OCI-LY1 (cell line): ENCODE results near the gene ZBTB38.

ENCODE experiments used
- H2AFZ ChIP-seq: fragments of 200-600 bp; sonication (generic), shearing (Covaris generic); 2 replicates; pipeline ENCODE4 v1.6.0; 2014; ENCODE audit warnings: antibody characterized with exemption, mild to moderate bottlenecking, low read length
- H3F3A ChIP-seq: fragments of 200-600 bp; sonication (generic), shearing (Covaris generic); 2 replicates; pipeline ENCODE4 v1.6.0; 2014; ENCODE audit warnings: mild to moderate bottlenecking, antibody characterized with exemption, low read length, moderate library complexity; ENCODE audit not compliant: insufficient read depth
- H3K27ac ChIP-seq: fragments of 200-600 bp; sonication (generic); 2 replicates; pipeline ENCODE4 v1.5.1; 2014; ENCODE audit warnings: low read length, mixed run types, mild to moderate bottlenecking, low read depth; ENCODE audit not compliant: poor library complexity, severe bottlenecking
- H3K27me3 ChIP-seq: fragments of 200-600 bp; sonication (generic); 2 replicates; pipeline ENCODE4 v1.6.0; 2014; ENCODE audit warnings: antibody characterized with exemption, mild to moderate bottlenecking, low read length, moderate library complexity; ENCODE audit not compliant: insufficient read depth
- H3K36me3 ChIP-seq: fragments of 200-600 bp; sonication (generic); 2 replicates; pipeline ENCODE4 v1.6.1; 2014; ENCODE audit warnings: mild to moderate bottlenecking, antibody characterized with exemption, low read length, moderate library complexity, mixed read lengths; ENCODE audit not compliant: insufficient read depth
- H3K4me1 ChIP-seq: fragments of 200-600 bp; sonication (generic); 2 replicates; pipeline ENCODE4 v1.5.1; 2014; ENCODE audit warnings: mild to moderate bottlenecking, low read length, moderate library complexity; ENCODE audit not compliant: insufficient read depth, severe bottlenecking
- H3K4me2 ChIP-seq: fragments of 200-600 bp; sonication (generic), shearing (Covaris generic); 2 replicates; pipeline ENCODE4 v1.6.1; 2014; ENCODE audit warnings: low read length
- H3K4me3 ChIP-seq: fragments of 200-600 bp; sonication (generic); 2 replicates; pipeline ENCODE4 v1.5.1; 2014; ENCODE audit warnings: low read length, low read depth, mild to moderate bottlenecking, mixed read lengths; ENCODE audit not compliant: poor library complexity, severe bottlenecking
- H3K79me2 ChIP-seq: fragments of 200-600 bp; shearing (Covaris generic); 2 replicates; pipeline ENCODE4 v1.6.1; 2016; ENCODE audit warnings: mixed run types, low read length, mixed read lengths; ENCODE audit not compliant: insufficient read depth
- H3K9ac ChIP-seq: fragments of 200-600 bp; sonication (generic), shearing (Covaris generic); 2 replicates; pipeline ENCODE4 v1.6.1; 2014; ENCODE audit warnings: mild to moderate bottlenecking, low read length, mixed read lengths
- H3K9me2 ChIP-seq: fragments of 200-600 bp; sonication (generic), shearing (Covaris generic); 2 replicates; pipeline ENCODE4 v1.6.1; 2014; ENCODE audit warnings: low read depth, mild to moderate bottlenecking, low read length, mixed read lengths
- H3K9me3 ChIP-seq: fragments of 200-600 bp; shearing (Covaris generic); 2 replicates; pipeline ENCODE4 v1.6.1; 2014; ENCODE audit warnings: low read length, mixed read lengths
- H4K20me1 ChIP-seq: fragments of 200-600 bp; sonication (generic), shearing (Covaris generic); 2 replicates; pipeline ENCODE4 v1.6.0; 2016; ENCODE audit warnings: mild to moderate bottlenecking, low read length; ENCODE audit not compliant: insufficient read depth
- EZH2 ChIP-seq: fragments of 200-600 bp; sonication (generic), shearing (Covaris generic); IDR thresholded peaks from 2 replicates; pipeline ENCODE4 v1.8.0; 2017; ENCODE audit warnings: borderline replicate concordance, mixed run types, mild to moderate bottlenecking, antibody characterized with exemption, low read length, moderate library complexity, mixed read lengths
- TF ChIP-seq, protein P1 (sequence below): fragments of 200-600 bp; sonication (generic), shearing (Covaris generic); IDR thresholded peaks from 2 replicates; pipeline ENCODE4 v1.5.1; 2017; ENCODE audit warnings: mild to moderate bottlenecking, antibody characterized with exemption, low read length, moderate library complexity, mixed read lengths

Gene ZBTB38

DNA sequence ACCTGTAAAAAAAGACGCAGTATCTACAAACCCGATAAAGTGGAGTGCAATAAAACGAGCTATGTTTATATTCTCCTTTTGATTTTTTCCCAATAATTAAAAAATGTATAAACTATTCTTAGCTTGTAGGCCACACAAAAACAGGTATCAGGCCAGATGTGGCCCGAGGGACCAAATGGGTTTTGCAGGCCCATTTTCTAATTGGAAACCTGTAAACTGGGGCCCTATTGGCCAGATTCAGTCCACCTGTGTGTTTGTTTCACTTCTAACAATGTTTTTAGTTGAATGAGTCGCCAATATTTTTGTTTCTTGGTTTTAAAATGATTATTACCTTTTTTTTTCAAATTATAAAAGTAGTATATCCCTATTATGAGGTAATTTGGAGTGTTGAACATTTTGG lies 29.7 kb downstream of the ZBTB38 start:
- H3K4me1 ChIP-seq: peaks cover 39% of the 10 kb centered on the region
- H2AFZ ChIP-seq: no peak overlapping the region
- no peak for TF ChIP-seq EZH2
- TF ChIP-seq, protein P1, sequence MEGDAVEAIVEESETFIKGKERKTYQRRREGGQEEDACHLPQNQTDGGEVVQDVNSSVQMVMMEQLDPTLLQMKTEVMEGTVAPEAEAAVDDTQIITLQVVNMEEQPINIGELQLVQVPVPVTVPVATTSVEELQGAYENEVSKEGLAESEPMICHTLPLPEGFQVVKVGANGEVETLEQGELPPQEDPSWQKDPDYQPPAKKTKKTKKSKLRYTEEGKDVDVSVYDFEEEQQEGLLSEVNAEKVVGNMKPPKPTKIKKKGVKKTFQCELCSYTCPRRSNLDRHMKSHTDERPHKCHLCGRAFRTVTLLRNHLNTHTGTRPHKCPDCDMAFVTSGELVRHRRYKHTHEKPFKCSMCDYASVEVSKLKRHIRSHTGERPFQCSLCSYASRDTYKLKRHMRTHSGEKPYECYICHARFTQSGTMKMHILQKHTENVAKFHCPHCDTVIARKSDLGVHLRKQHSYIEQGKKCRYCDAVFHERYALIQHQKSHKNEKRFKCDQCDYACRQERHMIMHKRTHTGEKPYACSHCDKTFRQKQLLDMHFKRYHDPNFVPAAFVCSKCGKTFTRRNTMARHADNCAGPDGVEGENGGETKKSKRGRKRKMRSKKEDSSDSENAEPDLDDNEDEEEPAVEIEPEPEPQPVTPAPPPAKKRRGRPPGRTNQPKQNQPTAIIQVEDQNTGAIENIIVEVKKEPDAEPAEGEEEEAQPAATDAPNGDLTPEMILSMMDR: no peak
- H3F3A ChIP-seq: no peaks in the 10 kb centered on the region
- no peaks in the 10 kb centered on the region for H4K20me1 ChIP-seq
- H3K27ac ChIP-seq: no peak overlapping the region
- H3K27me3 ChIP-seq: no peaks in the 10 kb centered on the region
- H3K36me3 ChIP-seq: peaks cover 27% of the 10 kb centered on the region
- H3K79me2 ChIP-seq: no peaks in the 10 kb centered on the region
- H3K9me3 ChIP-seq: 0 out of 2 replicates have a peak, but pooled peaks cover 7% of the 10 kb centered on the region
- H3K4me3 ChIP-seq: no peak overlapping the region
- no peak overlapping the region for H3K4me2 ChIP-seq
- H3K9ac ChIP-seq: no peak overlapping the region
- no peaks in the 10 kb centered on the region for H3K9me2 ChIP-seq

- Histone ChIP-seq H3K9me3 (0 out of 2 replicates have a peak, but pooled peaks cover 7% of the 10 kb centered on the region), H3K36me3 (peaks cover 33% of the 10 kb centered on the region), H3K4me3 (no peak overlapping the region), H4K20me1 (no peaks in the 10 kb centered on the region), H3K4me1 (peaks cover 45% of the 10 kb centered on the region), H3K27ac (no peak overlapping the region), H3F3A (no peaks in the 10 kb centered on the region), H3K9me2 (no peaks in the 10 kb centered on the region), H2AFZ (no peak overlapping the region), H3K4me2 (no peak overlapping the region), H3K79me2 (no peaks in the 10 kb centered on the region), H3K9ac (no peak overlapping the region), H3K27me3 (no peaks in the 10 kb centered on the region)
- no peak for TF ChIP-seq EZH2
- TF ChIP-seq, protein P1: no peak
Observed at GRCh38 chr3:141399200-141399599, 30.9 kb downstream of the ZBTB38 start.

DNA sequence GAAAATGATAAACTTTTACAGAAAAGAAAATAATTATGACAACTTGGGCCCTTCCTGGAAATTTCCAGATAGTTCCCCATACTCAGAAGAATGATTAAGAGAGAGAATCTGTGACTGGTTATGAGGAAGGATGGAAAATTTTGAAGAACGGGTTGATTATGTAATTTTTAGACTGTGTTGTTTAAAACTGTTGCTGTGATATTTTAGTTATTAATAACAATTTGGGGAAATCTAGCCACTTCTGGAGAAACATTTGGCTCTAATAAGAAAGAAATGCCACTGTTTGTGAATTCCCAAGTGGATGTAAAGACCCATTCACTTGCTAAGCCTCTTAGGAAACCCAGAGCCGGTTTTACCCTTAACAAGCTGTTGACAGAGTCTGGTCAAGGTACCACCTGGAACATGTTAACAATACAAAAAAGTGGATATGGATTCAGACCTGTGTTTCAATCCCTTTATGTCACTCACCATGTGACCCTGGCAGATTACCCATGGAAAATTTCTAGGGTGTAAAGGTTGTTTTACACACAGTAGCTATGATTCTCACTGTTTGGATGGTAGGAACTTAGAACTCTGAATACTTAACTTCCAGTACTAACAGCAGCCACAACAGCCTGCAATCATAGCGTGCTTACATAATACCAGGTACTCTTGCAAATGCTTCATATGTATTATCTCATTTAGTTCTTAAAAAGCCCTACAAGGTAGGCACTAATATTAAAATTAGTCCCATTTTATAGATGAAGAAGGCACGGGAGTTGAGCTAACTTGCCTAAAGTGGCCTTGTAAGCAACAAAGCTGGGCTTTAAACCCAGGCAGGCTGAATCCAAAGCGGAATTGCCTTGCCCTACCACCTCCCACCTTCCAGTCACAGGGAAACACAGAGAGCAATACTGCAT lies 32.0 kb downstream of the ZBTB38 start:
- TF ChIP-seq, protein P1: no peak
- no peak for TF ChIP-seq EZH2
- Histone ChIP-seq H3F3A (no peaks in the 10 kb centered on the region), H3K36me3 (peaks cover 44% of the 10 kb centered on the region), H3K4me2 (no peak overlapping the region), H3K27me3 (no peaks in the 10 kb centered on the region), H3K4me1 (peaks cover 49% of the 10 kb centered on the region), H3K79me2 (no peaks in the 10 kb centered on the region), H3K27ac (no peak overlapping the region), H4K20me1 (no peaks in the 10 kb centered on the region), H3K4me3 (no peak overlapping the region), H3K9me2 (no peaks in the 10 kb centered on the region), H3K9me3 (0 out of 2 replicates have a peak, but pooled peaks cover 7% of the 10 kb centered on the region), H2AFZ (no peak overlapping the region), H3K9ac (no peak overlapping the region)
